Stimulated activated CD4-positive, alpha-beta T cell treated with anti-CD3 and anti-CD28 coated beads, Interleukin-1b, Interleukin-23, amount 100 ng/mL, for 24 hours (primary cell): Measurements from ENCODE around the gene FILIP1L.

Source experiments
- DNase-seq, 4 experiments: peaks; one replicate each; pipeline ENCODE4 v3.0.0-alpha.2; 2020; ENCODE audit warnings: low read depth in 4 of 4, low spot score in 1 of 4

Gene FILIP1L

DNA sequence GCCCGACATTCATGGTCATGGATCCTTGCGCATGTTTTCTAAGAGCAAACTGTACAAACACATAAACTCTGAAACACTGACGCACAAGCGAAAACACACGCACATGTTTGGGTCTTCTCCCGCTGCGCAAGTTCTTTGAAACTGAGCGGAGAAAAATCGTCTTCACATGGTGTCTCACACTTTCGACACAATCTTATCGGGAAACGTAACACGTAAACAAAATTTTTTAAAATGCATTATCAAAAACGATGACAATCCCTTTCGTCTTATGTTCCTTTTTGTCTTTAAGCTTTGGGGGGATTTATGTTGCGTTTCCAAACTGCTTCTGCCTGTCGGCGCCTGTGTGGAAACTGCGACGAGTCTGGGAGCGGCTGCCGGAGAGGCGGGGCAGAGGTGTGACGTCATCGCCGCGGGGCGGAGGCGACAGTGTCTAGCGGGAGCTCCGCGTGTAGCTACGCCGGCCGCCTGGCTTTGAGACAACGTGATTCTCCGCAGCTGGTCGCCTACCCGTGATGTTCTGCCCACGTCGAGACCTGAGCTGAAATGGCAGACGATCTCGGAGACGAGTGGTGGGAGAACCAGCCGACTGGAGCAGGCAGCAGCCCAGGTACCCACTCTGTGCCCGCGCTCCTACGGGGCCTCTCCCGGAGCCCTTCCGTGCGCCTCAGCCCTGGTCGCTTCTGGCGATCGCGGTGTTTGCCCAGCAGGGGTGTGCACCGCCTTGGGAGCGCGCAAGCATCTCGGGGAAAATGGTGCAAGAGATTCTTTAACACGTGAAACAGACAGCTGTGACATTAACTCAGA lies 296.7 kb downstream of the FILIP1L start, which contains the start of gene CMSS1:
CMSS1 (plus strand) TSS at position 426 of the 804 bp plus-strand sequence.
- peak; percentile 92 to 96 (median 95) for DNase-seq

DNA sequence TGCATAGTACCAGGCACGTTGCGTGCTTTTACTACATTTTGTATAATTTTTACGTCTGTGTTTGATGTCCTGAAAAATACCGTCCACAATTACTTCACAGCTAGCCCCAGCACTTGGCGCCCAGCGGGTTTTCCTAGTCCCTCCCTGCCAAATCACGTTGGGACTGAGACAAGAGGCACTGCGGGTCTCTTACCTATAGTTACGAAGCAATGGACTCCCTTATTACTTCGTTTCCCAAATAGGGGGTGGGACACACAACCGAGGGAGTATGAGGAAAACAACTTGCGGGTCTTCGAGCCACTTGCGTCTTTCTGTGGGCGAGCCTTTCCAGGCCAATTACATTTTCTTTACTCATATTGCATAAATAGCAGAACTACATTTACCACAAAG lies 297.3 kb downstream of the FILIP1L start:
- no peak for DNase-seq

DNA sequence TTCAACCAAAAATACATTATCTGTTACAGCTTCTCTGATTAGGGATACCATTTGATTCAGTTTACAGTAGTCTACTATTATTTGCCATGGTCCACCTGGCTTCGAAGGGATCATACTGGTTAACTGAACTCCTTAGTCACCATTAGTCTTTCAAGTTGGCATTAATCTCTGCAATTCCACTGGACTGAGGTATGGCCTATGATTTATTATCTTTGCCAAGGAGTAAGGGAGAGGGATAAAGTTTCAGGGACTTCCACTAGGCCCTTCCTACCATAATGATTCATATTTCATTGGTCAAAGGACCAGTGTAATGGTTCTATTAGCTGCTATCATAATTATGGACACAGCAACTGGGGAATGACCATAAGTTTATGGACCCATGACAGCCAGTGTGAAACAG lies 303.9 kb downstream of the FILIP1L start:
- DNase-seq: no peak

DNA sequence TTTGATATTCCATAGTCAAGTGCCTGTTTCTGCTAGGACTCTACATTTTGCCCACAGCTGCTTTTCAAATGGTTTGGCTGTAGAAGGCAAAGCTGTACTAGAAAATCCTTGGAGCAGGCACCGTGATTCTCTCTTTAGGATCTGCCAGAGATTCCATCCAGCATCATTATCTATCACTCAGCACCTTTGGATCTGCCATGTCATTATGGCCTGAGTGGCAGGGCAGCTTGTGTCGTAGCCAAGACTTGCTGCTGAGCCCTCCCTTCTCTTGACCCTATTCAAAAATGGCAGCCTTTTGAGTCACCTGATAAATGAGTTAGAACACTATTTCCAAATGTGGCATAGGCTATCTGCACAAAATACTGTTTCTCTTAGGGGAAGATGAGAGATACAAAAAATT lies 304.7 kb downstream of the FILIP1L start:
- DNase-seq: no peak

DNA sequence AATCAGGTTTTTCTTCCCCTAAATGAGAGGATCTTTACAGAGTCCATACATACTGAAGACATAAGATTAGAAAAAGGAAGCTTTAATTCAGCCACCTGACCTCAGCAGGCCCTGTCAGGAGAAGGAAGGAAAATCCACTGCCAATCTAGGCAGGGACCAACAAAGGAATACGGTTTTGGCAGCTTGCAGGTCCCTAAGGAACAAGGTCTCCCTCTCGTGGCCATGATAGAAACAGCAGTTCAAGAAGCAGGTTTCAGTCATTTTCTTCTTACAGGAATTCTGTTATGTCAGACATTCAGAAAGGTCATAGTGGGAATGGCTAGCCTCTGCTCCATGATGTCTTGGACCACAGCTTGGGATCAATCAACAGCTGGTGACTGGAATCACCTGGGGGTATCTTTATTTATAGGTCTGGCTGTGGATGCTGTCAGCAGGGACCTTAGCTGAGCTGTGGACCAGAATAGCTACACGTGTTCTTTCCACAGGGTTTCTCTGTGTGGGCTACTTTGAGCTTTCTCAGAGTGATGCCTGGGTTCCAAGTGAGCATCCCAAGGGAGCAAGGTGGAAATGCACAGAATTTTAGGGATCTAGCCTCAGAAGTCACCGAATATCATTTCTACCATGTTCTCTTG lies 306.0 kb downstream of the FILIP1L start:
- DNase-seq: no peak

DNA sequence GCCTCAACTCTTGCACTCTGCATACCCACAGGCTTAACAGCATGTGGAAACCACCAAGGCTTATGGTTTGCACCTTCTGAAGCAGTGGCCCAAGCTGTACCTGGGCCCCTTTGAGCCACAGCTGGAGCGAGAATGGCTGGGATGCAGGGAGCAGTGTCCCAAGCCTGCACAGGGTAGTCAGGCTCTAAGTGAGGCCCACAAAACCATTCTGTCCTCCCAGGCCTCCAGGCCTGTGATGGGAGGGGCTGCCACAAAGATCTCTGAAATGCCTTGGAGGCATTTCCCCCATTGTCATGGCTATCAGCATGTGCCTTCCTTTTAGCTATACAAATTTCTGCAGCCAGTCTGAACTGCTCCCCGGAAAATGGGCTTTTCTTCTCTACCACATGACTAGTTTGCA lies 309.1 kb downstream of the FILIP1L start:
- no peak for DNase-seq

DNA sequence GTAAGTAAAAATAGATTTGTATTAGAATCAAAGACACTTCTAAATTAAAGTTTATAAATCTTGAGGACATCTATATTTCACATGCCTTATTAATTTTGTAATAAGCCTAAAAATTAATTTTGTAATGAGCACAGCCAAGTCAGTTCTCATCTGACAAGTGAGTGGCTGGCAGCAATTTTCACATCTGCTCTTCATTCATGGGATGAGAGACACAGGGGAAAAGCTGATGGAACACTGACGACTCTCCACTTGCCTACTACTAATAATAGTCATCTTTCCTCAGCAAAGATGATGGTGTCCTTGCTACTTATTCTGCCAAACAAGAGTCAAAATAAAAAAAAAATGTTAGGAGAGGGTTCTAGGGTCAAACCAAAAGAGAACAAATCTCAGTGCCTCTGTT lies 311.0 kb downstream of the FILIP1L start:
- DNase-seq: no peak

DNA sequence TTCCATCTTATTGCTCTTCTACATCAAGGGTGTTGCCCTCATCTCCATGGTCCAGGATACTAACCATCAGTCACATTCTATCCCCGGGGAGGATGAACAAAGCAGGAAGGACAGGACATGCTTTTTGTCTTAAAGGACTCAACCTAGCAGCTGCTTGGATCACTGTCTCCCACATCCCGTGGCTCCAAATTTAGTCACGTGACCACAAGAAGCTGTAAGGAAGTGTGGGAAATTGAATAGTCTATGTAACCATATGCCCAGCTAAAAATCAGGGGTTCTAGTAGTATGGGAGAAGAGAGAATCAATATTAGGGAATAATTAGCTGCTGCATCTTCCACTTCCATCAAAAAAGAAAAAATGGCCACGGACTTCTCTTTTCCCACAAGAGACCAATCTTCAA lies 314.9 kb downstream of the FILIP1L start:
- DNase-seq: no peak

DNA sequence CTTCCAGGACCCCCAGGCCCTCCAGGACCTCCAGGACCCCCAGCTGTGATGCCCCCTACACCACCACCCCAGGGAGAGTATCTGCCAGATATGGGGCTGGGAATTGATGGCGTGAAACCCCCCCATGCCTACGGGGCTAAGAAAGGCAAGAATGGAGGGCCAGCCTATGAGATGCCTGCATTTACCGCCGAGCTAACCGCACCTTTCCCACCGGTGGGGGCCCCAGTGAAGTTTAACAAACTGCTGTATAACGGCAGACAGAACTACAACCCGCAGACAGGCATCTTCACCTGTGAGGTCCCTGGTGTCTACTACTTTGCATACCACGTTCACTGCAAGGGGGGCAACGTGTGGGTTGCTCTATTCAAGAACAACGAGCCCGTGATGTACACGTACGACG lies 318.7 kb downstream of the FILIP1L start:
- DNase-seq: no peak

DNA sequence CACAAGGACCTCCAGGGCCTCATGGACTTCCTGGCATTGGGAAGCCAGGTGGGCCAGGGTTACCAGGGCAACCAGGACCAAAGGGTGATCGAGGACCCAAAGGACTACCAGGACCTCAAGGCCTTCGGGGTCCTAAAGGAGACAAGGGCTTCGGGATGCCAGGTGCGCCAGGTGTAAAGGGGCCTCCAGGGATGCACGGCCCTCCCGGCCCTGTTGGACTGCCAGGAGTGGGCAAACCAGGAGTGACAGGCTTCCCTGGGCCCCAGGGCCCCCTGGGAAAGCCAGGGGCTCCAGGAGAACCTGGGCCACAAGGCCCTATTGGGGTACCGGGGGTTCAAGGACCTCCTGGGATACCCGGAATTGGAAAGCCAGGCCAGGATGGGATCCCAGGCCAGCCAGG lies 319.8 kb downstream of the FILIP1L start:
- no peak for DNase-seq

DNA sequence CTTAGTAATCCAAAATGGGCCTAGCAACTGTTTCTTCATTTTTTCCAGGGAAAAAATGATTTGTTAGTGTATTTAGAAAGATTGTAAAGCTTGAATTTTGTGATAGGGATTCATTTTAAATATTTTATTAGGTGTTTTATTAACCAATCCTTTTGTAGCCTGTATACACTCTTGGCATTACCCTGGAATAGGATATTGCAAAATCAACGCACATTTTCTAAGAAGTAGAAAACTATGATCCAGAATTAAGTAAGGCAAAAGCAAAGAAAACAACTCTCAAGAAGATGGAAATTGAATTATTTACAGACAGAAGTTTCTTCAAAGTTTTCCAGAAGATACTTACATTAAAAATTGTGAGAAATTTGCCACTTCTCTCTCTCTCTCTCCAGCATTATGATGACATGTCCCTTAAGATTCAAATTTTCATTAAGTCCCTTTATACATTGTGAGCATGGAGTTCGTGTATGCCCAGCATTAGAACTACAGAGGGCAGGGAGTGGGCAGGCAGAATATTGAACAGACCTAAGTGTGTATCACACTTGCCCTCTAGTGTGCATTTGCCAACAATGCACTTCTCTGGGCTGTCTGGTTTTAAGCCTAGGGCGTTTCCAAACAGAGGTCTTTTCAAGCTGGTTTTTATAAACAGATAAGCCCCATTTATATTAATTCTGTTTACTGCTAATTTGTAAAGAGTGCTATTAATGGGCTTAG lies 325.1 kb downstream of the FILIP1L start:
- no peak for DNase-seq
